Measurements from ENCODE around the gene GBP2.

Gene GBP2

DNA sequence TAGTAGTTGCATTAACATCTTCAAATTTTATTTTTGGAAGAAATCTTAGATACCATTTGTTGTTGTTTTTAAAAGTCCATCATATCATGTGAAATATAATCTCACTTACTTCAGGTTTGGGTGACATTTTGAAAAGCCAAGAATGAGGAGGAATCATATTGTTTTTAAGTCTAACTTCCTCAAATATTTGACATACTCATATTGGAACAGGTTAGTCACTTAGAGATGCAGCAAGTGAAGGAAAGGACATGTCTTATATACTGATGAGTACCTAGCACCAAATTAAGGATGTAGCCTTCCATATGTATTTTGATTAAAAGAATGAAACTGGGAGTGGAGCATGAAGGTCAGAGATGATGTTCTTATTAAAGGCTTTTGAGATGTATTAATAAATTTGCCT is 23.9 kb downstream of the GBP2 start:
- DNase-seq, result no peak
- intact Hi-C loops (cut with DNase I; ENCODE audit: low total_unique reads), result no loop called here
- Histone ChIP-seq H3K9me3 (no peaks in the 10 kb centered on the region), H3K4me1 (no peaks in the 10 kb centered on the region), H3K4me3 (no peak overlapping the region), H3K27me3 (no peaks in the 10 kb centered on the region), H3K27ac (no peak overlapping the region), H3K36me3 (peaks cover 25 to 31% (median 27%) of the 10 kb centered on the region in 3 donors)
- TF ChIP-seq, protein P1, sequence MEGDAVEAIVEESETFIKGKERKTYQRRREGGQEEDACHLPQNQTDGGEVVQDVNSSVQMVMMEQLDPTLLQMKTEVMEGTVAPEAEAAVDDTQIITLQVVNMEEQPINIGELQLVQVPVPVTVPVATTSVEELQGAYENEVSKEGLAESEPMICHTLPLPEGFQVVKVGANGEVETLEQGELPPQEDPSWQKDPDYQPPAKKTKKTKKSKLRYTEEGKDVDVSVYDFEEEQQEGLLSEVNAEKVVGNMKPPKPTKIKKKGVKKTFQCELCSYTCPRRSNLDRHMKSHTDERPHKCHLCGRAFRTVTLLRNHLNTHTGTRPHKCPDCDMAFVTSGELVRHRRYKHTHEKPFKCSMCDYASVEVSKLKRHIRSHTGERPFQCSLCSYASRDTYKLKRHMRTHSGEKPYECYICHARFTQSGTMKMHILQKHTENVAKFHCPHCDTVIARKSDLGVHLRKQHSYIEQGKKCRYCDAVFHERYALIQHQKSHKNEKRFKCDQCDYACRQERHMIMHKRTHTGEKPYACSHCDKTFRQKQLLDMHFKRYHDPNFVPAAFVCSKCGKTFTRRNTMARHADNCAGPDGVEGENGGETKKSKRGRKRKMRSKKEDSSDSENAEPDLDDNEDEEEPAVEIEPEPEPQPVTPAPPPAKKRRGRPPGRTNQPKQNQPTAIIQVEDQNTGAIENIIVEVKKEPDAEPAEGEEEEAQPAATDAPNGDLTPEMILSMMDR (IDR thresholded peaks at IDR 0.05), result no peak

DNA sequence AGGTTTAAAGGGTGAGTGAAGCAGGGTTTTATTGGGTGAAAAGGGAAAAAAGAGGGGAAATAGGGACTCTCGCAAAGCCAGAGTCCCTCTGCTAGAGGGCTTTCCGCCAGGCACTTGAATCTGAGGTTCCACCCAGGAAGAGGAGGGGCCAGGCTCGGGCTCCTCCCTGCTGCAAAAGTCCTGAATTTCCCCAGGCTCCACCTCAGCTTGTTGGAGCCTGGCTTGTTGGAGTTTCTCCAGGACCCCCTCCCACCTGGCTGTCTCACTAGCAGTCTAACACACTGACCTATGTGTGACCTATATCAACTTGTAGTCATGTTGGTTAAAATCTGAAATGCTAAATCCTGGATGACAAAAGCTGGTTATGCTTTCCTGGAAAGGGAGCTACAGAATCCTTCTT is 25.5 kb downstream of the GBP2 start:
- Histone ChIP-seq H3K36me3 (peaks cover 11 to 17% (median 13%) of the 10 kb centered on the region in 3 donors), H3K27ac (no peak overlapping the region), H3K4me3 (no peak overlapping the region), H3K9me3 (peaks cover 0 to 4% (median 3%) of the 10 kb centered on the region in 3 donors), H3K27me3 (no peaks in the 10 kb centered on the region), H3K4me1 (no peaks in the 10 kb centered on the region)
- no peak for DNase-seq
- TF ChIP-seq, protein P1 (IDR thresholded peaks at IDR 0.05), result no peak
- intact Hi-C loops (cut with DNase I; ENCODE audit: low total_unique reads), result no loop called here

- no peak overlapping the region for H3K27ac ChIP-seq
Measured at GRCh38 chr1:89098857-89099256, 27.1 kb downstream of the GBP2 start.

GRCh38 chr1:89095737-89096136 is 30.2 kb downstream of the GBP2 start:
- H3K27me3 ChIP-seq, result no peaks in the 10 kb centered on the region
- no peak overlapping the region for H3K27ac ChIP-seq
- no peak for DNase-seq
- intact Hi-C loops (cut with DNase I; ENCODE audit: low total_unique reads), result no loop called here
- H3K4me3 ChIP-seq, result no peak overlapping the region
- H3K36me3 ChIP-seq, result no peaks in the 10 kb centered on the region
- no peaks in the 10 kb centered on the region for H3K4me1 ChIP-seq
- H3K9me3 ChIP-seq, result peaks cover 0 to 4% (median 3%) of the 10 kb centered on the region in 3 donors
- TF ChIP-seq, protein P1 (IDR thresholded peaks at IDR 0.05), result no peak

More at GRCh38 chr1:89098857-89099256, 27.1 kb downstream of the GBP2 start:
- Histone ChIP-seq H3K4me3 (no peak overlapping the region), H3K4me1 (no peaks in the 10 kb centered on the region), H3K36me3 (peaks cover 0 to 2% (median 0%) of the 10 kb centered on the region in 3 donors), H3K9me3 (peaks cover 0 to 4% (median 3%) of the 10 kb centered on the region in 3 donors), H3K27me3 (no peaks in the 10 kb centered on the region)
- TF ChIP-seq, protein P1 (IDR thresholded peaks at IDR 0.05), result no peak
- intact Hi-C loops (cut with DNase I; ENCODE audit: low total_unique reads), result no loop called here
- no peak for DNase-seq

DNA sequence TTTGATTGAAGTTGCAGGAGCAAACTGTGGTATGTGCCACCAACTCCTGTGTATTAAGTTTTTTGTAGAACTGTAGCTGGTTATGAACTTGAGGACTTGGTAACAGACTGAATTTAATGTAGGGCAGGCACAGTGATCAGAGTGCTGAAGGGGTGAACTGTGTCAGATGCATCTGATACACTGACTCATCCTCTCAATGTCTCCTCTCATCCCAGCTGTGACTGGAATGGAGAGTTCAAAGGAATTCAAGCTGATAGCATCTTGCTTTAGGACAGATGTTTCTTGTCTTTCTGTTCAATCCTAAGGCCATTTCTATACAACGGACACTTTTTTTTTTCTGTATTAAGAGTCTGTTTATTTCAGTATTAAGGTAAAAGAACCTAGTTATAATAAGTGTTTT is 36.0 kb downstream of the GBP2 start:
- Histone ChIP-seq H3K4me1 (no peaks in the 10 kb centered on the region), H3K36me3 (no peaks in the 10 kb centered on the region), H3K9me3 (no peaks in the 10 kb centered on the region), H3K27ac (no peak overlapping the region), H3K4me3 (no peak overlapping the region), H3K27me3 (no peaks in the 10 kb centered on the region)
- intact Hi-C loops (cut with DNase I; ENCODE audit: low total_unique reads), result no loop called here
- TF ChIP-seq, protein P1 (IDR thresholded peaks at IDR 0.05), result no peak
- DNase-seq, result no peak

DNA sequence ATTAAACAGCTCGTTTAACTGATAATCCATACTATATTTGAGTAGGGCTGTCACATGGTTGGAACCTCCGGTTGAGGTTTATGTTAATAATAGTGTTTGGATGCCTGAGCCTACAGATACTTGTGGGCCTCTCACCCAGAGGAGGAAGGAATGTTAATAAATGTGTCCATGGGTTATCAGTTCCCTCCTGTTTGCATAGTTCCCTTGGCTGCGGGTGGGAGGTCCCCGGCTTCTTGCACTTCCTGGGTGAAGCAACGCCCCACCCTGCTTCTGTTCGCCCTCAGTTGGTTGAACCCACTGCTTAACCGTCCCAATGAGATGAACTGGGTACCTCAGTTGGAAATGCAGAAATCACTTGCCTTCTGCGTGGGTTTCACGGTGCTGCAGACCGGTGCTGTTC is 37.3 kb downstream of the GBP2 start:
- Histone ChIP-seq H3K4me3 (no peak overlapping the region), H3K27me3 (no peaks in the 10 kb centered on the region), H3K9me3 (no peaks in the 10 kb centered on the region), H3K4me1 (no peaks in the 10 kb centered on the region), H3K36me3 (no peaks in the 10 kb centered on the region), H3K27ac (no peak overlapping the region)
- intact Hi-C loops (cut with DNase I; ENCODE audit: low total_unique reads), result no loop called here
- no peak for DNase-seq
- TF ChIP-seq, protein P1 (IDR thresholded peaks at IDR 0.05), result no peak

Measured in tibial artery (tissue), 4 donors.